Iris pigment epithelial cell (primary cell): Measurements from ENCODE around the gene EFCC1.

Source experiments
- DNase-seq: peaks from one replicate; pipeline ENCODE4 v3.0.0-alpha.2; 2011; ENCODE audit warnings: low read depth

EFCC1 gene

DNA sequence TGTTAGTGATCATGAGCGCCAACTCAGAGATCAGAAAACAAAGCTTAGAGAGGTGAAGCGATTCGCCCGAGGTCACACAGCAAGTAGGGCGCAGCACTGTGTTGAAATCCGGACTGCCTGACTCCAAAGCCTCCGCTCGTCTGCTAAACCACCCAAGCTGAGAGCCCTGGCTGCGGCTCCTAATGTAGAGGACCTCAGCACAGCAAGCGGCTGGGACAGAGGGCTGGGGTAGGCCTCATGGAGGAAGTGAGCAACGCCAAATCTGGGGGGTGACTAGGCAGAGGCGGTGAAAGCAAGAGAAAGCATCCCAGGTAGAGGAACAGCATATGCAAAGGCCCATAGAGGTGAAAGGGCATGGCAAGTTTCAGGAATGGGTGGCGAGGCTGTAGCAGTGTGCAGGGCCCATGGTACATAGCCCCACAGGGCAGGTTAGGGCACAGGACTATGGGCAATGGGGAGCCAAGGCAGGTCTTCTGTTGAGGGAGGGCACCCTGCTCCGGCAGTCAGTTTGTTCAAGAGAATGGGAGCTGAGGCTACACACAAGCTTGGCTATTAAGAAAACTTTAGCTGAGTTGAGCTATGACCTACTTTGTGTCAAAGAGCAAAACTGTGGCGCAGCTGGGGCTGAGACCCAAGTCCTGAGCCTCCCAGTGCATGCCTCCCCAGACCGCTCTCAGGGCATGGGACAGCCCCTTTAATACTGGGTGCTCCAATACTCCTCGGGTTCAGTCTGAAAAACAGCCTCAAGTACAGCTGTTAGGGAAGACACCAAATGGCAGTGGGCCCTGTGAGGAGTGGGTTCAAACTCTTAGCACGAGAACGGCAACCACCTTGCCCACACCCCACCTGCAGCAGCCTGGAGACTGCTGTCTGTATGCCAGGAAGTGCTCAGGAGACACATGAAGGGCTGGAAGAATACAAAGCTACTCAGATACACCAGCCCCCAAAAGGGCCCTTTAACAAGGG lies 6.2 kb upstream of the EFCC1 start:
- DNase-seq: no peak

DNA sequence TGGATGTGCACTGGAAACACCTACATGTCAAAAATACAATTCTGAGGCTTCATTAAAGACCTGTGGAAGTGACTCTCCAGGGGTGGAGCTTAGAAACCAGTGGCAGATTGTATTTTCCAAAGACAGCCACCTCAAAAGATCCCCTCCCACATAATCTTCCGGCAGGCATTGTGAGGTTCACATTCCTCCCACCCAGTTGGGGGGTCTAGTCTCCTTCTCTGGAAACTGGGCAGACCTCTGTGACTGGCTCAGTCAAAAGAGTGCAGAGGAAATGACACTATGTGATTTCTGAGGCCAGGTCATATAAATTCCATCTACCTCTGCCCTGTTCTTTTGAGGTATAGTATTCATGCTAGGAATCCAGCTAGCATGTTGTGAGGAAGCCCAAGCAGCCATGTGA lies 5.4 kb upstream of the EFCC1 start:
- no peak for DNase-seq

DNA sequence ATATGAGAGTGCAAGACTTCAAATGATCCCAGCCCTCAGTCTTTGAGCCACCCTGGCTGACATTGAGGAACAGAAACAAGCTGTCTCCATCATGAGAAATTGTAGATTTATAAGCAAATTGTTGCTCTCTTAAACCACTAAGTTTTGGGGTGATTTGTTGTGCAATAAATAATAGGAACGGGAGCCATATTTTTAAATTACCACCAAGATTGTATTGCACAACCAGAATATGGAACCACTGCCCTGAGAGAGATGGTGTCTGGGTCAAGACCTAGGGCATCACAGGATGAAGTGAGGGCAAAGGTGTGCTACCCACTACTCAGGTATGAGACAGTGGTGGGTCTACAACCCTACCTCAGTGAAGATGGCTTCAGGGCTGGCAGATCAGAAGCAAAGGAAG lies 4.9 kb upstream of the EFCC1 start:
- DNase-seq: no peak

DNA sequence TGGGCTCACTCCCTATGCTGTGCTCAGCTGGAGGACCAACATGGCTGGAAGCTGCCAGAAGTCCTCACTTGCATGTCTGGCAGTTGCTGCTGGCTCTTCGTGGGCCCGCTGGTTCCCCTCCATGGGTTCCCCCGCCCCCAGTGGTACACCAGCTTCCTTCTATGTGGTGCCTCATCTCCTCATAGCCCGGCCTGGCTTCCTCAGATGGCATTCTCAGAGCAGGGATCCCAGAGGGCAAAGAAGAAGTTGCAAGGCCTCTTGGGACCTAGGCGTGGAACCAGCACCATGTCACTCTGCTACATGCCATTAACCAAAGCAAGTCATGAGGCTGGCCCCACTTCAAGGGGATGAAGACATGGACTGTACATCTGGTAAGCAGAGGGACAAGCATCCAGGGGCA lies 4.4 kb upstream of the EFCC1 start:
- no peak for DNase-seq

DNA sequence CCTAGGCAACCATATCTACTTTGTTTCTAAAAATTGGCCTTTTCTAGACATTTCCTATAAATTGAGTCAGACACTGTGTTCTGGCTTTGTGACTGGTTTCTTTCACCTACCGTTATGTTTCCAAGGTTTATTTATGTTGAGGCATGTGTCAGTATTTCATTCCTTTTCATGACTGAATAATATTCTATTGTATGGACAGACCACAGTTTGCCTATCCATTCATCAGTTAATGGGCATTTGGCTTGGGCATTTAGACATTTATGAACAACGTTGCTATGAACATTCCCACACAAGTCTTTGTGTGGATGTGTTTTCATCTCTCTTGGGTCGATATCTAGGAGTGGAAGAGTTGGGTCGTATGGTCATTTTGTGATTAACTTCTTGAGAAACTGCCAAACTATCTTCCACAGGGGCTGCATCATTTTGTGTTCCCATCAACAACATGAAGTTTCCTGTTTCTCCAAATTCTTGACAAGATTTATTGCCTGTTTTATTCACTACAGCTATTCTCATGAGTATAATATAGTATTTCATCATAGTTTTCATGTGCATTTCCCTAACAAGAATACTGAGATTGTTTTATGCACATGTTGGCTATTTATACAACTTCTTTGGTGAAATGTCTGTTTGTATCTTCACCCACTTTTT lies 3.5 kb upstream of the EFCC1 start:
- DNase-seq: no peak

DNA sequence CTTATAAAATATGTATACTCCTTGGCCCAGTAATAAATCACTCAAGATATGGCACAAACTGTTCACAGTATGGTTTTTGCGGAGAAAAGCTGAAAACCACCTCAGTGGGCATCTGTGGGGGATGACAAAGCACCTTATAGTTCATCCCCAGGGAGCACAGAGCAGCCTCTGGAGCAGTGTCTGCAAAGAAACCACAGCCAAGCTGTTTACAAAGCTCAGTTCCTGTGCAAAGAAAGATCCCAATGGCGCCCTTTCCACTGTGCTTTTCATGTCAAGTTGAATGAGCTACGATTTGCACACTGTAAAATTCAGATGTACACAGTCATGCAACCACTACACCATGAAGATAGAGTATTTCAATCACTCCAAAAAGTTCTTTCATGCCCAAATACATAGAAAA lies 2.5 kb upstream of the EFCC1 start:
- DNase-seq: no peak

DNA sequence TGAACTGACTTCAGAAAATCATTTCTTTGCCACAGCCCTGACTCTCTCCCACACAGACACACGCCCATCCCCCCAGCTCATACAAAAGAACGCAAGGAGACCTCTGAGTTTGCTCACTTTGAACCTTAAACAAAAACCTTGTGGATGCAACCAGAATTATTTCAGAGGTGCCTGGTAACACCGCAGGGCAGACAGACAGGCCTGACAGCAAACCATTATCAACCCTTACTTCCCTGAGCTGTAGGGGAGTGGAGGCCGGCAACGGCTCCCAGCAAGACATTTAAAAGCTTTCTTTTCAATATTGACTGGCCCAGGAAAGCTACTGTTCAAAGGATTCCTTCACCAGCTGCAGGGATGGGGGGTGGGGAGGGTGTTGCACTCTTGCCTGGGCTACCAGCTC lies 2.0 kb upstream of the EFCC1 start:
- no peak for DNase-seq

DNA sequence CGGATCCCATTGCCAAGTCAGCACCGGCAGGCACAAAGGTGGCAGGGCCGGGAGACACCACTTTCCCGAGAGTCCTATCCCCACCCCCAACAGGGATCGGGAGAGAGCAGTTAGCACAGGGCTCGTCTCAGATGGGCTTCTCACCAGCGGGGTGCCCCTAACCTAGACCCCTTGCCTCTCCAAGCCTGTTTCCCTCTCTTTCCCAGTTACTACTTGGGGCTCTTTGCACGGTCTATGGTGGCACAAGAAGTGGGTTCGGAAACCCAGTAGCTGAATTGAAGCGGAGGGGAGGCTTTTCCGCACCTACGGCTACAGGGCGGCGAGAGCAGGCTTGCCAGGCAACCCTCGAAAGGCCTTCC lies 383 bp upstream of the EFCC1 start:
- no peak for DNase-seq

DNA sequence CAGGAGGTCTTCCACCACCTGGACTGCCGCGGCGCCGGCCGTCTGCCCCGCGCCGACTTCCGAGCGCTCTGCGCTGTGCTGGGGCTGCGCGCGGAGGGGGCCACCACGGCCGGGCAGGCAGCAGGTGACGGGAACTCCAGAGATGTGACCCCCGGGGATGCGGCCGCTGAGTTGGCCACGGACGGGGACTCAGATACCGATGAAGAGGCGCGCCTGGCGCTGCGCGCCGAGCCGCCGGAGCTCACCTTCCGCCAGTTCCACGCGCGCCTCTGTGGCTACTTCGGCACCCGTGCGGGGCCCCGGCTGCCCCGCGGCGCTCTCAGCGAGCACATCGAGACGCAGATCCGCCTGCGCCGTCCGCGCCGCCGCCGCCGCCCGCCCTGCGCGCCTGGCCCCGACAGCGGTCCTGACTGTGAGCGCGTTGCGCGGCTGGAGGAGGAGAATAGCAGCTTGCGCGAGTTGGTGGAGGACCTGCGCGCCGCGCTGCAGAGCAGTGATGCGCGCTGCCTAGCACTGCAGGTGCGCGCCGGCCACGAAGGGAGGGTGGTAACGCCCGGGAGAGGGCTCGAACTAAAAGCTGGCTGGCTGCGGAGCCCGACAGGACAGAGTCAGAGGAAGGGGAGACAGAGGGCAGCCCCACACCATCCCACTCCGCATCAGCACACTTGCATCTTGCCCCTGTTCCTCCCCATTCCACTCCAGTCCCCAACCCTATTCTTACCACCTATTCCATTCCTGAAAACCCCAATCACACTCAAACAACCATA lies 885 bp downstream of the EFCC1 start:
- DNase-seq: no peak

DNA sequence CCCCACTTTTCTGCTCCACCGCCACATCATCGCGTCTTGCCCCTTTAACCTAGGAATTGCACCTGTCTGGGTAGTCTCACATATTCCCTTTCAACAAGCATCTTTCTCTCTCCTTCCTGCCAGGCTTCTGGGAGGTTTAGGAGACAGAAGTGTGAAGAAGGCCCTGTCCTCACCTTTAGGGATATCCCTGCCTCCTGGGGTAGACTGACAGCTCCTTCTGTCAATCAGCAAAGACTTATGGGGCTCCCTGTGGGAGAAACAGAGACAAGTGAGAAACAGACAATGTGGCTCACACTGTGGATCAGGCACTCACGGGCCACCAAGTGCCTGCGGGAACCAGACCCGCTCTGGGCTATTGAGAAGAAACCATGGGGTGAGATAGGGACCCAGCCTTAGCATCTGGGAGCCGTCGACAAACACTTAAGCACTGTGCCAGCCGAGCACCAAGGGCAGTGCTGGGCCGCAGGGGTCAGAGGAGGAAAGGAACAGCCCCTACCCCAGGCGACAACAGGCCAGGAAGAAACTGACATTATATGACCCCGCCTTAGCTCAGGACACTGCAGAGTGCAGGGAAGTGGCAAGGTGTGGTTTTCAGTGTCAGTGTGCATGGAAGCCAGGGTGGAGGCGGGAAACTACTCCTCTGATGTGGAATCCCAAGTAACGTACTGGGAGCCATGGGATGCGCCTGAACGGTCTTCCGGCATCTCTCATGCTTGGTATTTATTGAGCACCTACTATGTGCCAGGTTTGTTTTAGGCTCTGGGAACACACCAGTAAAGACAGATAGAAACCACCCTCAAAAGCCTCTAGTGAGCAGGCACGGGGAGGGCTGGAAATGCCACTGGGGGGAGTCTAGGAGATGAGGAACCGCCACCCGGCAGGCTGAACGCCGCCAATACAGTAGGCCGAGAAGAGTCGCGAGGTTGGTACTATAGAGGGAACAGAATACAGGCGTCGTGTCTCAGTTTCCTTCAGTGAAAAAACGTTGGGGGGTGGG lies 1.8 kb downstream of the EFCC1 start:
- no peak for DNase-seq

DNA sequence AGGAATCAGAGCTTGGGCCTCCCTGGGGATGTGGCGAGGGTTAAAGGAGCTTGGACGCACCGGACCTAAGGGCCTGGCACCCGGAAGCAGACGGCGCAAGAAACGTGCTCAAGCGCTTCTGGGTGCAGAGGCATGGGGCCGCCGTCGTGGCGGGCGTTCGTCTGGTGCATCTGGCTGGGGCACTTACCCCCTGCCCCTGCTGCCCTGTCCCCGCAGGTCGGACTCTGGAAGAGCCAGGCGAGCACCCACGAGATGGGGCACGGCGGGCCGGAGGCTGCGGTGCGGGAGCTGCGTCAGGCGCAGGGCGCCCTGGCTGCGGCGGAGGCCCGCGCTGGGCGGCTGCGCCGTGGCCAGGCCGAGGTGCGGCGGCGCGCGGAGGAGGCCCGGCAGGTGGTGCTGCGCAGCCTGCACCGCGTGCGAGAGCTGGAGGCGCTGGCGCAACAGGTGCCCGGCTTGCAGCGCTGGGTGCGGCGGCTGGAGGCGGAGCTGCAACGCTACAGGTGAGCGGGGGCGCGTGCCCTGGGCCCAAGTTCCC lies 2.5 kb downstream of the EFCC1 start:
- DNase-seq: no peak

DNA sequence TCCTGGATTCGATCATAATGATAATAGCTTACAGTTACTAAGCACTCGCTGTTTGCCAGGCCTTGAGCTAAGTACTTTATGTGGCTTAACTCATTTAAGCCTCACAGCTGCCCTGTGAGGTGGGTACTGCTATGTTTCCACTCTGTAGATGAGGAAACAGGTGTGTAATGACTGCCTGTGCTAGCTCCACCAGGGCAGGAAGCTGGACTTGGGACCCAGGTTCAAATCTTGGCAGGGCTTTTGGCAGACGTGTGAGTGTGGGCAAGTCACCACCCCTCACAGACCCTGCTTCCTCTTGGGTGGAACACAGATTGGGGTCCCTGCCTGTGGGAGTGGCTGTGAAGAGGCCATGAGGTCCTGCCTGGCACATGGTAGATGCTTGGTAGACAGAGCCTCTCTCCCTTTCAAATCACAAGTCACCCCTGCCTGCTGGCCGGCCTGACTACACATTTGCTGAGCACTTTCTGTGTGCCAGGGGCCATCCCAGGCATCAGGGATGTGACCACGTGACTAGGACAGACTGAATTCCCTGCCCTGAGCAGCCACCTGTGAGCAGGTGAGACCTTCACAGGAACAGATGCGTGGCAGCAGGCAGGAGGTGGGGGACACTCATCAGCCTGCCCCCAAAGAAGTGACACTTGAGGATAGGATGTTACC lies 3.7 kb downstream of the EFCC1 start:
- DNase-seq: no peak

DNA sequence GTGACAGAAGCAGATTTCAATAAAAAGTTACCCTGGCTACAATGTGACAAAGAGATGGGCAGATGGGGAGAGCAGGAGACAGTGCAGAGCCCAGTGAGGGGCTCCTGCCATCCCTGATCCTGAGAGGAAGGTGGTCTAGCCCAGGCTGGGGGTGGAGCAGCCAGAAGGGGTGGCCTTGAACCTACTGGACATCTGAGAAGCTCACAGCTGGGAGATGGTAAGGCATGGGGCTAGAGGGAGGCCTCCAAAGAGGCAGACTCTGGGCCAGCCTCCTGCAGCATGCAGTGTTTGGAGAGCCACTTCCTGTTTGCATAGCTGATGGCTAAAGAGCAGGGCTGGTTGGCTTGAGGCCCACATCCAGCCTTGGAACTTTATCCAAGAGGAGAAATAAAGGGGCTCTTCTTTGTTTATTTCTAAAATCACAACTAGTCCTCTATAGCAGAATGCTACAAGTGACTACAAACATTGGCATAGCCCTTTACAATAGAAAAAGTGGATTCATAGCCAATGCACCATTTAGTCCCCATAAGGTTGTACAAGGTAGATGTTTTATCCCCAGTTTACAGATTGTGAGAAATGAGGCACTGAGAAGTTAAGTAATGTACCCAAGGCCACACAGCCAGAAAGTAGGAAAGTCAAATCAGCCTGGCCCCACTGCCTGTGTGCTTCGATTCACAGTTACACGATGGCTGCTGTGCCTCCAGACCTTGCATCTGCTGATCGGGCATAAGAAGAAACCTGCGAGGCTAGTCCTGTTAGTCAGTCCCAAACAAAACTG lies 4.6 kb downstream of the EFCC1 start:
- DNase-seq: peak; percentile 50

DNA sequence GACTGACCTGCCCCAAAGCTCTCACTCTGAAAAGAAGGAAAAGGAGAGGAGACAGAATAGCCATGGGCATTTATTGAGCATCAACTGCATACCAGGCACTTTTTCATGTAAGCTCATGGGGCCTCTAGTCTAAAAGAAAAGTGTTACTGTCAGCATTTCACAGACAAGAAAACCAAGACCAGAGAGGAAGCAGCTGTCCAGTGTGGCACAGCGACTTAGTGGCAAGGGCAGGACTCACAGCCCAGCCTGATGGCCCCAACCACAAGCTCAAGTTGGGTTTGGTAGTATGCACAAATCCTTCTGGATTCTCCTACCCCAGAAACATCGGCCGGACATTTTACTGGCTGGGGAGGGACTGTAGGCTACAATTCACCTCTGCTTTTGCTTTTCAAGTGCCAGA lies 5.8 kb downstream of the EFCC1 start:
- no peak for DNase-seq

DNA sequence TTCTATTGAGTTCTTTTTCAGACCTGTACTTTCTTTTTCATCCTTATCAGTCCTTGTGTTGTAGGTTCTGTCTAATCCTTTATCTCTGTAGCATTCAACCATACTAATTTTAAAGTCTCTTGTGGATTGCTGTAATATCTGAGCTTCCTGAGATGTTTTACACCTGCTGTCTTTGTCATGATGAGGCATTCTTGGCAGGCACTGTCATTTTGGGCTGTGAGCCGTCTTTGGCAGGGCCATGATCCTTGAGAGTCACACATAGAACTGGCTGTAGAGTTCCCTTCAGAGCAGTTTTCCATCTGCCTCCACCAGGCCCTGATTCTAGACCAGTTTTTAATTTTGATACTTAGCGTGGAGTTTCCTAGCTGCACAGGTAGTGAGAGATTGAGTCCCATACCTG lies 6.7 kb downstream of the EFCC1 start:
- no peak for DNase-seq

DNA sequence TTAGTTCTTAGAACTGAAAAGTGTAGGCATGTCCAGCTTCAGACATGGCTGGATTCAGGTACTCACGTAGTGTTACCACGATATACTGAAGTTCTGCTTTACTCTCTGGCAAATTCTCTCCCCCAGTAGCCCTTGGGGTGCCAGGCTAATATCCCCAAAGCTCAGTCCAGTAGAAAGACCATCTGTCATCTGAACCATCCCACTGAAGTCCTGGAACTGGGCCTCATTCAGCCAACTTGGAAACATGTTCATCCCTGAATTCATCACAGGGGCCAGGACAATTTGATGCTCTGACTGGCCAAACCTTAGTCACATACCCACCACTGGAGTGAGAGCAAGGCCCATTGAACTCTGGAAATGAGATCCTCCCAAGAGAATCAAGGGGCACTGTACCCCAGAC lies 8.2 kb downstream of the EFCC1 start:
- DNase-seq: no peak

DNA sequence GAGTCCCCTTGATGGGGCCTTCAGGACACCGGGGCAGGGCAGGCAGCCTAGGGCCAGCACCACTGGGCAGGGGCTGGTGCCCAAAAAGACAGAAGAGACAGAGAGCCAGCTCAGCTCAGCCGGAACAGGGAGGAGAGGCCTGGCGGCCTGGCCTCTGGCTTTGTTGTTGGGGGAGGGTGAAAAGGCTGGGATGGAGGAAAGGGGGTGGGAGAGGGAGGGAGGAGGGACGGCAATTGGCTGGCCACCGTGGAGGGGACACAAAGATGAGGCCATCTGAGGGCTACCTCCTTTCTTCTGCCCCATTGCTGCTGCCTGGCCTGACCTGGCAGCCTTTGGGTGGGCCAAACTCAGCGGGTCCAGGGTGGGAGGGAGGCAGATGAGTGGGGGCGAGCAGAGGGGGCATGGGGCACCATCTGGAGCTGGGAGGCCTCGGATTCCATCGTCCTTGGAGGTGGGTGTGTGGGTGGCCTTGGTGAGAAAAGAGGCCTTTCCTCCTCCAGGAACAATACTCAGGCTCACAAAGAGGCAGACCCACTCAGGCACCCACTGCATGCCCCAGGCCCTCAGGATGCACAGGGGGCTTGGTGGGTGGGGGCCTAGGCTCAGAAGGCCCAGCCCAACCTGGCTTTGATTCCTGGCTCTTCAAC lies 9.3 kb downstream of the EFCC1 start:
- no peak for DNase-seq

DNA sequence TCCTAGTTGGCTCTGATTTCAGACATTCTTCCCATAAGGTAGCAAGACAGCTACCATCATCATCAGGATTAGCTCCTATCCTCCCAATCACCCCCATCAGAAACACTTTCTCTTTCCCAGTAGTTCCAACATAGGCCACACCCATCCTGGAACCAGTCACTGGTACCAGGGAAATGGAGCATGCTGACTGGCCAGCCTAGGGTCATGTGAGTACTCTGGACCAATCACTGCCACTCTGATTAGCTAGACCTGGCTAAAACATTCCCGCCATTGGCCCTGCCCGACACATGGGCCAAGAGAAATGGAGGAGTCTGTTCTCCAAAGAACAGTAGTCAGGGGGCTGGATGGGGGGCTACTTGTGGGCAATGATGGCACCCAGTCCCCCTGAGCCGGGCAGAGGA lies 12.4 kb downstream of the EFCC1 start:
- DNase-seq: no peak

DNA sequence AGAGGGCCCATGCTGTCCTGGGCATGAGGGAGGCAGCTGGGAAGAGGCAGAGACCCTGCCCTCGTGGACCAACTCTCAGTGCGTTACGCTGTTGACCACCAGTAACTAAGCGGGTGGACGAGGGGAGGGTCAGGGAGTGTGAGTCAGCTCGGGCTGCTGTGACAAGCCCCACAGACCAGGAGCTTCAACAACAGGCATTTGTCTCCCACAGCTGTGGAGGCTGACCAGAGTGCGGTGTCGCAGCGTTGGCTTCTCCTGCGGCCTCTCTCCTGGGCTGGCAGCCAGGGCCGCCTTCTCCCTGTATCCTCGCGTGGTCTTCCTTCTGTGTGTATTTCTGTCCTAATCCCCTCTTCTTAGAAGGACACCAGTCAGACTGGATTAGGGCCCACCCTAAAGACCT lies 13.0 kb downstream of the EFCC1 start:
- no peak for DNase-seq
